ENCODE data around the gene TUBB3.

TUBB3 gene

DNA sequence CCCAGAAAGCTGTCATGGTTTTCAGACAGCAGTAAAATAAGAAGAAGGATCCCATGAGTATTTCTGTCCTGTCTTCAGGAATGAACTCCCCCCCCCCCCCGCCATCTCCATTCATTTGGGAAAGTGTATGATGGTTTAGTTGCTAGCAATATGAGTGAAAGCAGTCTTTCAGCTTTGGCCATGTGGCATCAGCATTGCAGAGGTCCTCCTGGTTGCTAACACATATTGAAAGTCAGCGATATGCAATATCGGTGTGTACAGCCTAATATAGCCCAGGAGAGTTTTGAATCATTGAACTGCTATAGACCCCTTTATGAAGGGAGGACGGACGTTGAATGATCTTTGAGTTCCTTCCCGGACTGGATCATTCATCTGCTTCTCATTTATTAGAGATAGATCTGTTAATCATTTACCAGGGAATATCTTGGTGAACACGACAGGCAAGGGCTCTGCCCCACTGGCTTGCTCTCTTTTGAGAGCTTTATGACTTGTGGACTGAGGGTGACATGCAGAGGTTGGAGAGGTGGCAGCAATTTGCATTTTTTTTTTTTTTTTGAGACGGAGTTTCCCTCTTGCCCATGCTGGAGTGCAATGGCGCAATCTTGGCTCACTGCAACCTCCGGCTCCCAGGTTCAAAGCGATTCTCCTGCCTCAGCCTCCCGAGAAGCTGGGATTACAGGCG is 50.7 kb downstream of the TUBB3 start:
- H3K27ac ChIP-seq = peak overlapping the region; percentile 88
- TF ChIP-seq, protein P1, sequence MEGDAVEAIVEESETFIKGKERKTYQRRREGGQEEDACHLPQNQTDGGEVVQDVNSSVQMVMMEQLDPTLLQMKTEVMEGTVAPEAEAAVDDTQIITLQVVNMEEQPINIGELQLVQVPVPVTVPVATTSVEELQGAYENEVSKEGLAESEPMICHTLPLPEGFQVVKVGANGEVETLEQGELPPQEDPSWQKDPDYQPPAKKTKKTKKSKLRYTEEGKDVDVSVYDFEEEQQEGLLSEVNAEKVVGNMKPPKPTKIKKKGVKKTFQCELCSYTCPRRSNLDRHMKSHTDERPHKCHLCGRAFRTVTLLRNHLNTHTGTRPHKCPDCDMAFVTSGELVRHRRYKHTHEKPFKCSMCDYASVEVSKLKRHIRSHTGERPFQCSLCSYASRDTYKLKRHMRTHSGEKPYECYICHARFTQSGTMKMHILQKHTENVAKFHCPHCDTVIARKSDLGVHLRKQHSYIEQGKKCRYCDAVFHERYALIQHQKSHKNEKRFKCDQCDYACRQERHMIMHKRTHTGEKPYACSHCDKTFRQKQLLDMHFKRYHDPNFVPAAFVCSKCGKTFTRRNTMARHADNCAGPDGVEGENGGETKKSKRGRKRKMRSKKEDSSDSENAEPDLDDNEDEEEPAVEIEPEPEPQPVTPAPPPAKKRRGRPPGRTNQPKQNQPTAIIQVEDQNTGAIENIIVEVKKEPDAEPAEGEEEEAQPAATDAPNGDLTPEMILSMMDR (IDR thresholded peaks at IDR 0.05) = no peak
- no peak for TF ChIP-seq ZFX (IDR thresholded peaks at IDR 0.05; ENCODE audit: borderline replicate concordance)

DNA sequence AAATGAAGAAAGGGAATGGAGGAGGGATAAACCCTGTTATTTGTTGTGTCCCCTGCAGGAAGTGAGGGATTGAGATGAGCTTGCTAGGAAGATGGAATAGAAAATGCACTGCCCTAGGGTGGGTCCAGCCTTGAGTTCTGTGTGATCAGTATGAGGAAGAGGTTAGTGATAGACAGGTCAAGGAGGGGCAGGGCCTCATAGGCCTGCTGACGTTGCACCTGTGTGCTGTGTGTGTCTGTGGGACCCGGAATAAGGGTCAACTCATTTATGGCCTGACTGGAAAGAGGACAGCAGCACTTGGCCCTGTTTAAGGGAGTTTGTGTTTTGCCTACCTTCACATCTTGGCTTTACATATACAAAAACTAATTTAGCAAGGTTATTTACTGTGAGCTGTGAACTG is 51.7 kb downstream of the TUBB3 start:
- H3K27ac ChIP-seq = peak overlapping the region; percentile 88
- TF ChIP-seq, protein P1 (IDR thresholded peaks at IDR 0.05) = no peak
- TF ChIP-seq ZFX (IDR thresholded peaks at IDR 0.05; ENCODE audit: borderline replicate concordance) = no peak

DNA sequence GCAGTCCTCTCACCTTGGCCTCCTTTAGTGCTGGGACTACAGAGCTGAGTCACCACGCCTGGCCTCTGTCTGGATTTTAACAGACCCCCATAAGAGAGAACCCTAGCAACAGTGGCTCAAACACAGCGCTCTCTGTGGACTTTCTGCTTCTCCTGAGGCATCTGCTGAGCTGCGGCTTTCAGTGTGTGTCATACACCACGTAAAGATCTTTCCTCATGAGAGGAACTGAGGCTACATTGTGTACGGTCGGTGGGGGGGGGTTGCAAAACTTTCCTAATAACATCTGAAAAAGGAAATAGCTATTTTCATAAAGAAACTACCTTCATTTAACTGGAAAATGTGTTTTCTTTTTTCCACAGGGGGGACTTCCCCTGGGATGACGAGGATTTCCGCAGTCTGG is 58.3 kb downstream of the TUBB3 start:
- TF ChIP-seq, protein P1 (IDR thresholded peaks at IDR 0.05) = no peak
- TF ChIP-seq ZFX (IDR thresholded peaks at IDR 0.05; ENCODE audit: borderline replicate concordance) = no peak
- H3K27ac ChIP-seq = no peak overlapping the region

DNA sequence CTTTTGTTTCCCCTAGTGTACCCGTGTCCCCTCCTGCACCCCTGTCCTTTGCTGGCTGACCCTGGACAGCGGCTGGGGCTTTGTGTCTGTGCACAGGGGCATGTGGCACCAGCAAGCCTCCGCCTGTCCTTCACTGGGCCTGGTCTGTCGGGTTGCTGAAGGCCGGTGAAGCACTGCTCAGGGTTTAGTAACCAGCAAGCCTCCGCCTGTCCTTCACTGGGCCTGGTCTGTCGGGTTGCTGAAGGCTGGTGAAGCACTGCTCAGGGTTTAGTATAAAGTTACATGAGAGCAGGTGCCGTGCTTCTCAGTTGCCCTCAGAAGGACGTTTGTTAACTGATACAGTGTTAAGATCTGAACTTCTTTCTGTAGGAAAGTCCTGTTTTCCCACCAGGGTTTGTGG is 59.2 kb downstream of the TUBB3 start:
- H3K27ac ChIP-seq = no peak overlapping the region
- no peak for TF ChIP-seq ZFX (IDR thresholded peaks at IDR 0.05; ENCODE audit: borderline replicate concordance)
- TF ChIP-seq, protein P1 (IDR thresholded peaks at IDR 0.05) = no peak

DNA sequence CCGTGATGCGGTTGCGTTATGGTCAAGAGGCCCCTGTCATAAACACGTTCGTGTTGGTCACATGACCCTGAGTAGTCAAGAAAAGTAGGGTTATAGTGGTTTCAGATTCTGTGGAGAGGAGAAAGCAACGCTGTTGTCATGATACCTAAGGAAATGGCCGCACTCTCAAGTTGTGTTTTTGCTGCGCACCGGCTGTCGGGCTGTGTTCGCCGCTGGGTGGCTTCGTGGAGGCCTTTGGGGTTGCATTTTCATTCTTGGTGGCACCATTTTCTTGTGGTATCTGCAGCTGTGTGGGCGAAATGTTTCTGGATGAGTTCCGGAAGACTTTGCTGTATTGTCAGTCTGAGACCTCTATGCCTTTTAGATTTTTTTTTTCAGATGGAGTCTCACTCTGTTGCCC is 60.4 kb downstream of the TUBB3 start:
- TF ChIP-seq, protein P1 (IDR thresholded peaks at IDR 0.05) = no peak
- TF ChIP-seq ZFX (IDR thresholded peaks at IDR 0.05; ENCODE audit: borderline replicate concordance) = no peak

DNA sequence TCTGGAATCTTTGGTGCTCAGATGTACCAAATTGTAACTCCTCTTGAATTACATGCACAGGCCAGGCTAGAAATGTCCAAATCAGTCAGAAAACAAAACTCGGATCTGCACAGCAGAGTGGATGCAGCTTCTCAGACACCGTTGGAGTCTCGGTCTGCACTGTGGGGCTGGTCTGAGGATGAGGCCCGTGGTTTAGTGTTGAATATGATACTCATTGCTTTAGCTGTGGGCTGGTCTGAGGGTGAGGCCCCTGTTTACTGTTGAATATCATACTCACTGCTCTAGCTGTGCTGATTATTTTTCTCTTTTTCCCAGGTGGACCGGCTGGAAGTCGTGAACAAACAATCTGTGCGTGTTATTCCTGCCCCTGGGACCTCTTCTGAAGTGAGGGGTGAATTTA is 61.1 kb downstream of the TUBB3 start:
- no peak overlapping the region for H3K27ac ChIP-seq
- TF ChIP-seq, protein P1 (IDR thresholded peaks at IDR 0.05) = no peak
- no peak for TF ChIP-seq ZFX (IDR thresholded peaks at IDR 0.05; ENCODE audit: borderline replicate concordance)

More for the DNA sequence above, 60.4 kb downstream of the TUBB3 start:
- no peak overlapping the region for H3K27ac ChIP-seq

DNA sequence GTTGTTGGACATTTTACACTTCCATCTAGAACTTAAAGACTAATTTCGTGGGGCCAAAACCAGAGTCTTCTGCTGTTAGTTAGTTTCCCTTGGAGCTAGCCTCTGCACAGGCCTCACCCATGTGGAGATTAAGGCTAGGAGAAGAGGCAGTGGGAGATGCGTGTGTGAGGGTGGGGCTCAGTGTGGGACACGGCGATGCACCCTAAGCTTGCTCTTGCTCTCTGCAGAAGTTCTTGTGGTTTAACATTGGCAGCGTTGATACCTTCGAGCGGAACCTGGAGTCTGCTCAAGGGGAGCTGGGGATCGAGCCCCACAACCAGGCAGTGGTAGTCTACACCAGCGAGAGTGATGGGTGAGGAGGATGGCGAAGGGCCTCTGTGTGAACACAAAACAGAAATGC is 62.1 kb downstream of the TUBB3 start:
- no peak overlapping the region for H3K27ac ChIP-seq
- no peak for TF ChIP-seq ZFX (IDR thresholded peaks at IDR 0.05; ENCODE audit: borderline replicate concordance)
- TF ChIP-seq, protein P1 (IDR thresholded peaks at IDR 0.05) = no peak

Measured in 22Rv1 (cell line).